ENCODE data around the gene TLCD3A.

The TLCD3A gene

GRCh38 chr17:708132-708531 lies 24.3 kb upstream of the TLCD3A start:
- DNase-seq (ENCODE audit: low read depth), result no peak
- TF ChIP-seq CTCF (conservative IDR thresholded peaks at IDR 0.05; ENCODE audit: low read length), result no peak
- no peak overlapping the region for H3K4me3 ChIP-seq (ENCODE audit: low read length)

- no peak for DNase-seq (ENCODE audit: low read depth)
- TF ChIP-seq CTCF (conservative IDR thresholded peaks at IDR 0.05; ENCODE audit: low read length), result no peak
- no peak overlapping the region for H3K4me3 ChIP-seq (ENCODE audit: low read length)
Measured at GRCh38 chr17:718075-718474, 14.3 kb upstream of the TLCD3A start.

GRCh38 chr17:720706-721539 lies 11.5 kb upstream of the TLCD3A start:
- no peak for DNase-seq (ENCODE audit: low read depth)
- TF ChIP-seq CTCF (conservative IDR thresholded peaks at IDR 0.05; ENCODE audit: low read length), result no peak
- H3K4me3 ChIP-seq (ENCODE audit: low read length), result no peak overlapping the region

- no peak for TF ChIP-seq CTCF (conservative IDR thresholded peaks at IDR 0.05; ENCODE audit: low read length)
- no peak overlapping the region for H3K4me3 ChIP-seq (ENCODE audit: low read length)
- no peak for DNase-seq (ENCODE audit: low read depth)
Measured at GRCh38 chr17:721540-721937, 10.9 kb upstream of the TLCD3A start.

- DNase-seq (ENCODE audit: low read depth), result no peak
- no peak for TF ChIP-seq CTCF (conservative IDR thresholded peaks at IDR 0.05; ENCODE audit: low read length)
- no peak overlapping the region for H3K4me3 ChIP-seq (ENCODE audit: low read length)
Measured at GRCh38 chr17:725084-725483, 7.3 kb upstream of the TLCD3A start.

GRCh38 chr17:725746-726145 lies 6.7 kb upstream of the TLCD3A start:
- TF ChIP-seq CTCF (conservative IDR thresholded peaks at IDR 0.05; ENCODE audit: low read length), result no peak
- no peak overlapping the region for H3K4me3 ChIP-seq (ENCODE audit: low read length)

GRCh38 chr17:726271-726919 lies 6.0 kb upstream of the TLCD3A start:
- no peak for DNase-seq (ENCODE audit: low read depth)
- TF ChIP-seq CTCF (conservative IDR thresholded peaks at IDR 0.05; ENCODE audit: low read length), result no peak
- no peak overlapping the region for H3K4me3 ChIP-seq (ENCODE audit: low read length)

More at GRCh38 chr17:725746-726145, 6.7 kb upstream of the TLCD3A start:
- DNase-seq (ENCODE audit: low read depth), result no peak

Measured in AG10803 (cell line).